GM18508 (cell line): ENCODE results near the gene CDC42BPB.

ENCODE experiments used
- ATAC-seq: cut with Tn5 transposase; IDR thresholded peaks from one replicate; pipeline ENCODE4 v1.9.1; 2021; ENCODE audit warnings: moderate number of reproducible peaks; ENCODE audit not compliant: insufficient read depth, unreplicated experiment

CDC42BPB gene

GRCh38 chr14:103073876-103074728 lies 16.8 kb upstream of the CDC42BPB start:
- no peak for ATAC-seq

GRCh38 chr14:103073367-103073875 lies 16.1 kb upstream of the CDC42BPB start:
- ATAC-seq: no peak

- ATAC-seq: no peak
Measured at GRCh38 chr14:103072595-103073366, 15.4 kb upstream of the CDC42BPB start.

- ATAC-seq: no peak
Measured at GRCh38 chr14:103071544-103072251, 14.3 kb upstream of the CDC42BPB start.

GRCh38 chr14:103070971-103071542 lies 13.7 kb upstream of the CDC42BPB start:
- ATAC-seq: no peak

- no peak for ATAC-seq
Measured at GRCh38 chr14:103070263-103070885, 13.0 kb upstream of the CDC42BPB start.

- ATAC-seq: no peak
Measured at GRCh38 chr14:103068351-103069073, 11.2 kb upstream of the CDC42BPB start.

- no peak for ATAC-seq
Measured at GRCh38 chr14:103067231-103067954, 10.0 kb upstream of the CDC42BPB start.

- no peak for ATAC-seq
Measured at GRCh38 chr14:103066399-103066798, 9.1 kb upstream of the CDC42BPB start.

- ATAC-seq: no peak
Measured at GRCh38 chr14:103065861-103066260, 8.5 kb upstream of the CDC42BPB start.

- no peak for ATAC-seq
Measured at GRCh38 chr14:103064978-103065377, 7.6 kb upstream of the CDC42BPB start.

GRCh38 chr14:103064436-103064835 lies 7.1 kb upstream of the CDC42BPB start:
- ATAC-seq: no peak

GRCh38 chr14:103061482-103061976 lies 4.2 kb upstream of the CDC42BPB start:
- ATAC-seq: no peak

- no peak for ATAC-seq
Measured at GRCh38 chr14:103059556-103059955, 2.2 kb upstream of the CDC42BPB start.

- ATAC-seq: no peak
Measured at GRCh38 chr14:103058164-103059055, 1.1 kb upstream of the CDC42BPB start.

- no peak for ATAC-seq
Measured at GRCh38 chr14:103057028-103057371, 349 bp downstream of the CDC42BPB start.

GRCh38 chr14:103056322-103057027 lies 874 bp downstream of the CDC42BPB start:
- no peak for ATAC-seq
